A549 (cell line): ENCODE results near the gene HPN. TPM values are rescaled to one million over a fixed set of nuclear protein-coding genes. Genes with fewer than 3 reads are reported as not detected.
A peak's percentile ranks its signal among the peaks of the same experiment; 100 is the strongest.

Source experiments
- ATAC-seq, 2 experiments: fragments of 200-7000 bp in 1 of 2; fragments of >200 bp in 1 of 2; cut with Nextera tagmentation in 1 of 2; cut with Tn5 transposase in 1 of 2; 3 replicates each; pipeline versions ENCODE4 v1.8.0 to v1.9.1; 2018 to 2020; ENCODE audit warnings: mild to moderate bottlenecking in 1 of 2, moderate library complexity in 1 of 2
- CTCF ChIA-PET: fragments of 300-600 bp; sonication (Branson Sonifier 250); formaldehyde crosslinking; extraction: SDS; loops from one replicate; lab custom pipeline; 2021; ENCODE audit warnings: antibody characterized with exemption, inconsistent platforms; lab: Yijun Ruan, JAX
- POLR2A ChIA-PET: fragments of 350-600 bp; formaldehyde crosslinking; extraction: SDS; loops from one replicate; lab custom pipeline; 2021; ENCODE audit warnings: antibody characterized with exemption, inconsistent platforms; lab: Yijun Ruan, JAX
- DNase-seq, 2 experiments: peaks; one replicate each; pipeline versions ENCODE4 v3.0.0 to v3.0.0-alpha.2; 2011 to 2016; ENCODE audit warnings: low read depth in 1 of 2, low spot score in 1 of 2
- FAIRE-seq: peaks from 2 replicates; lab custom pipeline; 2011; peaks lifted over from hg19 to GRCh38; lab: Jason Lieb, UNC
- H3K27ac ChIP-seq, 2 experiments: fragments of >200 bp; sonication (Bioruptor Twin); formaldehyde crosslinking; 3 replicates each; pipeline ENCODE4 v1.5.1; 2016 to 2017
- H3K4me1 ChIP-seq: fragments of >200 bp; sonication (Bioruptor Twin); formaldehyde crosslinking; 3 replicates; pipeline ENCODE4 v1.6.1; 2016
- H3K4me2 ChIP-seq: fragments of >200 bp; sonication (Bioruptor Twin); formaldehyde crosslinking; 3 replicates; pipeline ENCODE4 v1.6.1; 2016
- H3K4me3 ChIP-seq: fragments of >200 bp; sonication (Bioruptor Twin); formaldehyde crosslinking; 3 replicates; pipeline ENCODE4 v1.5.1; 2016
- H3K9me3 ChIP-seq: fragments of >200 bp; sonication (Bioruptor Twin); formaldehyde crosslinking; 3 replicates; pipeline ENCODE4 v1.6.1; 2016
- BHLHE40 ChIP-seq: IDR thresholded peaks from 2 replicates; pipeline ENCODE4 v1.6.1; 2012; ENCODE audit warnings: low read depth, low read length, inconsistent platforms
- CBX8 ChIP-seq: fragments of 200-600 bp; sonication (generic); IDR thresholded peaks from 2 replicates; pipeline ENCODE4 v1.6.1; 2016
- CEBPB ChIP-seq, 2 experiments: fragments of >200 bp in 1 of 2; sonication (Bioruptor Twin) in 1 of 2; formaldehyde crosslinking in 1 of 2; IDR thresholded peaks; 2 replicates each; pipeline ENCODE4 v1.6.1; 2012 to 2016
- EP300 ChIP-seq, 2 experiments: fragments of >200 bp; sonication (Bioruptor Twin); formaldehyde crosslinking; IDR thresholded peaks; 2 replicates in 1 of 2; 3 replicates in 1 of 2; pipeline ENCODE4 v1.6.1; 2016 to 2017
- ESRRA ChIP-seq: fragments of 150-350 bp; IDR thresholded peaks from 2 replicates; pipeline ENCODE4 v1.6.1; 2014; ENCODE audit warnings: mild to moderate bottlenecking, low read length, borderline replicate concordance
- FOSB ChIP-seq: fragments of 250-450 bp; sonication (Bioruptor Pico); IDR thresholded peaks from 2 replicates; pipeline ENCODE4 v1.5.0; 2020; ENCODE audit warnings: mild to moderate bottlenecking, moderate library complexity
- FOSL2 ChIP-seq, 2 experiments: fragments of 450-650 bp in 1 of 2; fragments of >200 bp in 1 of 2; sonication (Bioruptor Twin) in 1 of 2; formaldehyde crosslinking; IDR thresholded peaks; 2 replicates each; pipeline versions ENCODE4 v1.5.0 to v1.6.1; 2016 to 2020; ENCODE audit warnings: mild to moderate bottlenecking in 1 of 2, moderate library complexity in 1 of 2
- HOXA7 ChIP-seq: fragments of 250-450 bp; sonication (Bioruptor Pico); IDR thresholded peaks from 2 replicates; pipeline ENCODE4 v1.5.0; 2020; ENCODE audit warnings: mild to moderate bottlenecking, moderate library complexity
- JUN ChIP-seq, 2 experiments: fragments of >200 bp; sonication (Bioruptor Twin); formaldehyde crosslinking; IDR thresholded peaks; 2 replicates in 1 of 2; 3 replicates in 1 of 2; pipeline ENCODE4 v1.6.1; 2016 to 2017
- MAZ ChIP-seq: fragments of 150-350 bp; IDR thresholded peaks from 2 replicates; pipeline ENCODE4 v1.6.1; 2014; ENCODE audit warnings: antibody characterized with exemption, low read depth, low read length, borderline replicate concordance
- NPAS2 ChIP-seq: fragments of 250-450 bp; sonication (Bioruptor Pico); IDR thresholded peaks from 2 replicates; pipeline ENCODE4 v1.8.0; 2022; ENCODE audit warnings: mild to moderate bottlenecking, moderate library complexity, borderline replicate concordance
- POLR2AphosphoS2 ChIP-seq: conservative IDR thresholded peaks from 2 replicates; pipeline ENCODE4 v1.6.1; 2012; ENCODE audit warnings: low read length, improper control_type of control experiment, inconsistent platforms
- RFX5 ChIP-seq: fragments of 450-650 bp; IDR thresholded peaks from 2 replicates; pipeline ENCODE4 v1.7.1; 2014; ENCODE audit warnings: antibody characterized with exemption, mild to moderate bottlenecking, moderate library complexity
- RNF2 ChIP-seq: fragments of 200-600 bp; sonication (generic); IDR thresholded peaks from 2 replicates; pipeline ENCODE4 v1.6.1; 2016; ENCODE audit warnings: low read depth, mild to moderate bottlenecking, antibody characterized with exemption, moderate library complexity, borderline replicate concordance
- SMC3 ChIP-seq: fragments of >200 bp; sonication (Bioruptor Twin); formaldehyde crosslinking; IDR thresholded peaks from 3 replicates; pipeline ENCODE4 v1.6.1; 2018; ENCODE audit warnings: inconsistent platforms
- TFCP2L1 ChIP-seq: fragments of 250-450 bp; sonication (Bioruptor Pico); IDR thresholded peaks from 2 replicates; pipeline ENCODE4 v1.5.0; 2021; ENCODE audit warnings: mild to moderate bottlenecking
- TP53 ChIP-seq: fragments of 250-450 bp; sonication (Bioruptor Pico); IDR thresholded peaks from 2 replicates; pipeline ENCODE4 v1.5.0; 2021; ENCODE audit warnings: mild to moderate bottlenecking, moderate library complexity
- ZC3H11A ChIP-seq: fragments of 450-650 bp; IDR thresholded peaks from 2 replicates; pipeline ENCODE4 v1.6.1; 2014; ENCODE audit warnings: antibody characterized with exemption, mild to moderate bottlenecking
- WGBS: methylation state at CpG from one replicate; pipeline ENCODE4 v1.1.6; 2017; ENCODE audit errors: missing lambda C conversion rate; 5-methylcytosine and 5-hydroxymethylcytosine counted together
- polyA plus RNA-seq, 4 experiments: library from polyadenylated mRNA; depleted of rRNA in 3 of 4; stranded (reverse); fragments of >200 nt; fragmentation: RNase III in 1 of 4; extraction: RNeasy Plus Mini Kit Qiagen cat#74134 plus additional on column Dnase treatment in 1 of 4; gene quantifications; 2 replicates in 3 of 4; 3 replicates in 1 of 4; pipeline ENCODE4 v1.2.3, GENCODE V29; 2011 to 2017
- TF ChIP-seq, protein P1 (sequence below): fragments of 250-450 bp; sonication (Bioruptor Pico); IDR thresholded peaks from 2 replicates; pipeline ENCODE4 v1.5.0; 2020; ENCODE audit warnings: low read depth, mild to moderate bottlenecking, moderate library complexity
- TF ChIP-seq, protein P2 (sequence below): fragments of 450-650 bp; IDR thresholded peaks from 2 replicates; pipeline ENCODE4 v1.6.1; 2014; ENCODE audit warnings: antibody characterized with exemption
- TF ChIP-seq, protein P3 (sequence below): IDR thresholded peaks from 2 replicates; pipeline ENCODE4 v1.6.1; 2012
- TF ChIP-seq, protein P4 (sequence below): fragments of >200 bp; sonication (Bioruptor Twin); formaldehyde crosslinking; IDR thresholded peaks from 3 replicates; pipeline ENCODE4 v1.5.1; 2016
- TF ChIP-seq, protein P5 (sequence below): fragments of >200 bp; sonication (Bioruptor Twin); formaldehyde crosslinking; IDR thresholded peaks from 3 replicates; pipeline ENCODE4 v1.6.1; 2016
- TF ChIP-seq, protein P6 (sequence below): fragments of >200 bp; sonication (Bioruptor Twin); formaldehyde crosslinking; IDR thresholded peaks from 2 replicates; pipeline ENCODE4 v1.6.1; 2016

HPN gene
- polyA plus RNA-seq, 2 of the 4 experiments (the other 2 are of a cell fraction): 0.06 to 0.08 TPM

DNA sequence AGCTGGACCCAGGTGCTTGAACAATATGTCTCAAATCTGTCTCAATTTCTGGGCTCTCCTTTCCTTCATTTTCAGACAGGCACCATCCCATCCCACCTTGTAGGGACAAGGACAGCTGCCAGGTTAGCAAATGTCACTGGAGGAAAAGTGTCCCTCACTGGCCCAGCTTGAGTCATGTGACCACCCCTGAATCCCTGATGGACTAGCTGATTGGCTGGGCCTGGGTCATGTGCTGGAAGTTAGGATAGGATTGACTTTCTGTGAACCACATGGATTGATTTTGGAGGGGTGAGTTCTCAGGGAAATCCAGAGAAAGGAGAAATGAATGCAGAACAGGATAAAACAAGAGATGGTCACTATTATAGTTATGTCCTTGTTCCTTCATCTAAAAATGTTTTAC lies 45.9 kb downstream of the HPN start:
- H3K4me3 ChIP-seq: no peak overlapping the region
- ChIA-PET POLR2A (no interaction called here), CTCF (interaction anchor here (0.9 to 9.9 kb wide), 17 partner anchors 9 to 249 kb away, joined by 3 to 102 read pairs (median 5); partner anchors contain the start of genes FXYD3 and LGI4)
- H3K4me1 ChIP-seq: peaks cover 11% of the 10 kb centered on the region; the same call in 2 of the 3 replicates
- no peak overlapping the region for H3K4me2 ChIP-seq
- H3K9me3 ChIP-seq: peaks cover 3% of the 10 kb centered on the region; the same call in 1 of the 3 replicates
- TF ChIP-seq, protein P1, sequence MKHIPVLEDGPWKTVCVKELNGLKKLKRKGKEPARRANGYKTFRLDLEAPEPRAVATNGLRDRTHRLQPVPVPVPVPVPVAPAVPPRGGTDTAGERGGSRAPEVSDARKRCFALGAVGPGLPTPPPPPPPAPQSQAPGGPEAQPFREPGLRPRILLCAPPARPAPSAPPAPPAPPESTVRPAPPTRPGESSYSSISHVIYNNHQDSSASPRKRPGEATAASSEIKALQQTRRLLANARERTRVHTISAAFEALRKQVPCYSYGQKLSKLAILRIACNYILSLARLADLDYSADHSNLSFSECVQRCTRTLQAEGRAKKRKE (CRISPR knock-in tag): no peak
- TF ChIP-seq, protein P2, sequence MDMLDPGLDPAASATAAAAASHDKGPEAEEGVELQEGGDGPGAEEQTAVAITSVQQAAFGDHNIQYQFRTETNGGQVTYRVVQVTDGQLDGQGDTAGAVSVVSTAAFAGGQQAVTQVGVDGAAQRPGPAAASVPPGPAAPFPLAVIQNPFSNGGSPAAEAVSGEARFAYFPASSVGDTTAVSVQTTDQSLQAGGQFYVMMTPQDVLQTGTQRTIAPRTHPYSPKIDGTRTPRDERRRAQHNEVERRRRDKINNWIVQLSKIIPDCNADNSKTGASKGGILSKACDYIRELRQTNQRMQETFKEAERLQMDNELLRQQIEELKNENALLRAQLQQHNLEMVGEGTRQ: peak; percentile 91
- TF ChIP-seq MAZ (no peak), TP53 (CRISPR knock-in tag) (no peak), RNF2 (no peak), EP300 (IDR thresholded peaks at IDR 0.05) (no peak), CEBPB (IDR thresholded peaks at IDR 0.05) (no peak)
- TF ChIP-seq, protein P3, sequence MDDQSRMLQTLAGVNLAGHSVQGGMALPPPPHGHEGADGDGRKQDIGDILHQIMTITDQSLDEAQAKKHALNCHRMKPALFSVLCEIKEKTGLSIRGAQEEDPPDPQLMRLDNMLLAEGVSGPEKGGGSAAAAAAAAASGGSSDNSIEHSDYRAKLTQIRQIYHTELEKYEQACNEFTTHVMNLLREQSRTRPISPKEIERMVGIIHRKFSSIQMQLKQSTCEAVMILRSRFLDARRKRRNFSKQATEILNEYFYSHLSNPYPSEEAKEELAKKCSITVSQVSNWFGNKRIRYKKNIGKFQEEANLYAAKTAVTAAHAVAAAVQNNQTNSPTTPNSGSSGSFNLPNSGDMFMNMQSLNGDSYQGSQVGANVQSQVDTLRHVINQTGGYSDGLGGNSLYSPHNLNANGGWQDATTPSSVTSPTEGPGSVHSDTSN: no peak
- ATAC-seq (no peak), FAIRE-seq (no peak), DNase-seq (no peak)
- H3K27ac ChIP-seq: no peak overlapping the region

DNA sequence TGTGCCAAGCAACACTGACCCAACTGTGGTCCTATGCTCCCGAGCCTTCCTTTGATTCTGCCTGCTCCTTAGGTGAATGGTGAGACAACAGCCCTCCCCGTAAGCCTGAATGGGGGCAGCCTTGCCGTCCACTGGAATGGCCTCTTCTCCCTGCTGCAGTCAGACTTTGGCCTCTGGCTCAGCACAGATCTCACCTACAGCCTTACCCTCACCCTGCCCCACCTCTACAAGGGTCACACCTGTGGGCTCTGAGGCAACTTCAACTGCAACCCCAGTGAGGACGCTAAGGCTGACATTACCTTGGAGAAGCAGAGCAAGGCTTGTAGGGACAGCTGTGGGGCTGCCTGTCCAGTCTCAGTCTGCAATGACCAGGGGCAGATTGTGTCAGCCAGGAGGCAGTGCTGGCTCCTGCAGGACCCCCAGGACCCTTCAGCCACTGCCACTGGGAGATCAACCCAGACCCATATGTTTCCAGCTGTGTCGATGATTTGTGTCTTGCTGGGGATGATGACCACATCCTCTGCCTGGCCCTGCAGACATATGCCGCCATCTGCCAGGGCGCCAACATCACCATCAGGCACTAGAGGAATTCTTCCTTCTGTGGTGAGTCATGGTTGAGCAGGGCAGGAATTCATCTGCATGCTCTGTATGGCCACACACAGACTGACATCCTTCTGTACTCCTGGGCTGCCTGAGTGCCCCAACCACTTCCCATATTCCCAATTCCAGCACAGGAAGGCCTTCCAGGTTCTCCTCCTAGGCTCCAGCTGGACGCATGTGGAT lies 46.8 kb downstream of the HPN start:
- POLR2A ChIA-PET: no interaction called here
- 59% methylated on average over 8 of the region's 8 CpGs for WGBS
- H3K4me2 ChIP-seq: no peak overlapping the region
- TF ChIP-seq FOSL2 (IDR thresholded peaks at IDR 0.05) (peak; percentile 32; the same call in 1 of the 2 replicates), FOSL2 (CRISPR knock-in tag; IDR thresholded peaks at IDR 0.05) (peak; percentile 73), TFCP2L1 (CRISPR knock-in tag) (no peak)
- no peak overlapping the region for H3K4me3 ChIP-seq
- no peak overlapping the region for H3K27ac ChIP-seq
- ATAC-seq (peak; percentile 79), DNase-seq (peak; percentile 51 to 70), FAIRE-seq (peak; percentile 88)
- peaks cover 11% of the 10 kb centered on the region; the same call in 2 of the 3 replicates for H3K4me1 ChIP-seq
- no peaks in the 10 kb centered on the region for H3K9me3 ChIP-seq
- CTCF ChIA-PET: interaction anchor here (0.7 to 9.9 kb wide), 12 partner anchors 11 to 115 kb away, joined by 3 to 102 read pairs (median 8); partner anchors contain the start of gene FXYD3

DNA sequence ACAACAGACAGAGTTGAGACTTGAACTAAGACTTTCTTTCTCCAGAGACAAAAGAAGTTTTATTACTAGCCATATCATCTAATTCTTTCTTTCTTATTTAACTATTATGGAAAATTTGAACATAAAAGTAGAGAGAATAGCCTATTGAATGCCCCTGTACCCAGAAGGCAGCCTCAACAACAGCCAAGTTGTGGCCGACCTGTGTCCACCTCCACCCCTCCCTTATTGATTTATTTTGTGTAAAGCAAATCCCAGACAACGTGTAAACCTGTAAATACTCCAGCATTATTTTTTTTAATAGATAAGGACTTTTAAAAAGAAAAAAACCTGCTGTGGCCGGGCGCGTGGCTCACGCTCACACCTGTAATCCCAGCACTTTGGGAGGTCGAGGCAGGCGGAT lies 48.0 kb downstream of the HPN start:
- POLR2A ChIA-PET: no interaction called here
- no peak overlapping the region for H3K4me2 ChIP-seq
- no peak for FAIRE-seq
- TF ChIP-seq NPAS2 (CRISPR knock-in tag) (no peak), HOXA7 (CRISPR knock-in tag) (no peak), FOSL2 (IDR thresholded peaks at IDR 0.05) (no peak), FOSL2 (CRISPR knock-in tag; IDR thresholded peaks at IDR 0.05) (no peak), BHLHE40 (no peak), FOSB (CRISPR knock-in tag) (no peak), RFX5 (no peak), SMC3 (no peak), ESRRA (no peak), RNF2 (no peak), MAZ (no peak), CBX8 (no peak), POLR2AphosphoS2 (no peak), ZC3H11A (no peak), JUN (IDR thresholded peaks at IDR 0.05) (no peak)
- TF ChIP-seq, protein P4, sequence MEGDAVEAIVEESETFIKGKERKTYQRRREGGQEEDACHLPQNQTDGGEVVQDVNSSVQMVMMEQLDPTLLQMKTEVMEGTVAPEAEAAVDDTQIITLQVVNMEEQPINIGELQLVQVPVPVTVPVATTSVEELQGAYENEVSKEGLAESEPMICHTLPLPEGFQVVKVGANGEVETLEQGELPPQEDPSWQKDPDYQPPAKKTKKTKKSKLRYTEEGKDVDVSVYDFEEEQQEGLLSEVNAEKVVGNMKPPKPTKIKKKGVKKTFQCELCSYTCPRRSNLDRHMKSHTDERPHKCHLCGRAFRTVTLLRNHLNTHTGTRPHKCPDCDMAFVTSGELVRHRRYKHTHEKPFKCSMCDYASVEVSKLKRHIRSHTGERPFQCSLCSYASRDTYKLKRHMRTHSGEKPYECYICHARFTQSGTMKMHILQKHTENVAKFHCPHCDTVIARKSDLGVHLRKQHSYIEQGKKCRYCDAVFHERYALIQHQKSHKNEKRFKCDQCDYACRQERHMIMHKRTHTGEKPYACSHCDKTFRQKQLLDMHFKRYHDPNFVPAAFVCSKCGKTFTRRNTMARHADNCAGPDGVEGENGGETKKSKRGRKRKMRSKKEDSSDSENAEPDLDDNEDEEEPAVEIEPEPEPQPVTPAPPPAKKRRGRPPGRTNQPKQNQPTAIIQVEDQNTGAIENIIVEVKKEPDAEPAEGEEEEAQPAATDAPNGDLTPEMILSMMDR: no peak
- TF ChIP-seq, protein P5, sequence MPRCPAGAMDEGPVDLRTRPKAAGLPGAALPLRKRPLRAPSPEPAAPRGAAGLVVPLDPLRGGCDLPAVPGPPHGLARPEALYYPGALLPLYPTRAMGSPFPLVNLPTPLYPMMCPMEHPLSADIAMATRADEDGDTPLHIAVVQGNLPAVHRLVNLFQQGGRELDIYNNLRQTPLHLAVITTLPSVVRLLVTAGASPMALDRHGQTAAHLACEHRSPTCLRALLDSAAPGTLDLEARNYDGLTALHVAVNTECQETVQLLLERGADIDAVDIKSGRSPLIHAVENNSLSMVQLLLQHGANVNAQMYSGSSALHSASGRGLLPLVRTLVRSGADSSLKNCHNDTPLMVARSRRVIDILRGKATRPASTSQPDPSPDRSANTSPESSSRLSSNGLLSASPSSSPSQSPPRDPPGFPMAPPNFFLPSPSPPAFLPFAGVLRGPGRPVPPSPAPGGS: no peak
- TF ChIP-seq, protein P6, sequence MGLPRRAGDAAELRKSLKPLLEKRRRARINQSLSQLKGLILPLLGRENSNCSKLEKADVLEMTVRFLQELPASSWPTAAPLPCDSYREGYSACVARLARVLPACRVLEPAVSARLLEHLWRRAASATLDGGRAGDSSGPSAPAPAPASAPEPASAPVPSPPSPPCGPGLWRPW: no peak
- TF ChIP-seq, all 56 proteins: peak for 0
- Histone ChIP-seq H3K9me3 (no peaks in the 10 kb centered on the region), H3K27ac (no peak overlapping the region), H3K4me3 (no peak overlapping the region), H3K4me1 (peaks cover 11% of the 10 kb centered on the region; the same call in 2 of the 3 replicates)
- ATAC-seq (no peak), DNase-seq (no peak)
- WGBS: 74% methylated on average over 8 of the region's 8 CpGs
- CTCF ChIA-PET: interaction anchor here (0.7 to 5.2 kb wide), 27 partner anchors 9 to 451 kb away, joined by 3 to 69 read pairs (median 9); partner anchors contain the start of genes GRAMD1A and LGI4
